DMS53 (cell line): ENCODE results near the gene MACROD1.
A peak's percentile ranks its signal among the peaks of the same experiment; 100 is the strongest.
"Not testable (repeated sequence)": the region's sequence is repeated elsewhere in the genome, so short reads cannot be mapped to it uniquely, and the experiment has no call there.

Source experiments
- DNase-seq: peaks from one replicate; lab custom pipeline; 2025; lab: John Stamatoyannopoulos, UW

Gene MACROD1

DNA sequence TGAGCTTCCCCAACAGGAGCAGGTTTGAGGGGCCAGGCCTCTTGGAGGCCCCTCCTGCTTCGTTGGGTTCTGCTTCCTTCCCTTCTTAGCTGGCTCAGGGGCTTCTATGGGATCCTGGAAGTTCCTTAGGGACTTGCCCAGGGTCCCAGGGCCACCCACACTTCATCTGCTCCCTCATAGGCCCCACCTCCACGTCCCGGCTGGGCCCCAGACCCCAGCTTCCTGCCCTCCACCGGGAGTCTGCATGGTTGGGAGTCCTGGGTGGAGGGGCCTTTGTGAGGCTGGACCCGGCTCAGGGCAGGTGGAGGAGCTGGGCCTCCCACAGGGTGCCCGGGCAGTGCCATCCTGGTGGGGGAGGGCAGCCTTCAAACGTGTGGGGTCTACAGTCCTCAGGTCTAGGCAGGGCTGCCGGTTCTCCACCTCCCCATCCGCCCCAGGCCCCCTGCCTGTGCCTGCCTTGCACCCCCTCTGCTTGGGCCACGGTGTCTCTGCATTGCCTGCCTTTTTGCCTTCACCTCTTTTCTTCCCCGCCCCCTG is 168.0 kb downstream of the MACROD1 start:
- no peak for DNase-seq

GRCh38 chr11:63997104-63997700 is 168.7 kb downstream of the MACROD1 start:
- DNase-seq = no peak

GRCh38 chr11:63996512-63996911 is 169.4 kb downstream of the MACROD1 start:
- no peak for DNase-seq

DNA sequence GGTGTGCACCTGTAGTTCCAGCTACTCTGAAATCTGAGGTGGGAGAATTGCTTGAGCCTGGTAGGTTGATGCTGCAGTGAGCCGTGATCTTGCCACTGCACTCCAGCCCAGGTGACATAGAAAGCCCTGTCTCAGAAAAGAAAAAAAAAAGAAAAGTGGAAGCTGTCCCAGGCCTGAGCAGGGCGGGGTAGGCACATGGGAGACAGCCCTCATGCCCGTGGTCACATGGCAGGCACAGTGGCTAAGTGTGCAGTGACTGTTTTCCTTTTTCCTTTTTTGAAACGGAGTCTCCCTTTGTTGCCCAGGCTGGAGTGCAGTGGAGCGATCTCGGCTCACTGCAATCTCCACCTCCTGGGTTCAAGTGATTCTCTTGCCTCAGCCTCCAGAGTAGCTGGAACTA is 171.9 kb downstream of the MACROD1 start:
- no peak for DNase-seq

GRCh38 chr11:63993100-63993499 is 172.8 kb downstream of the MACROD1 start:
- DNase-seq = no peak

- no peak for DNase-seq
Observed at GRCh38 chr11:63991558-63991957, 174.4 kb downstream of the MACROD1 start.

- no peak for DNase-seq
Observed at GRCh38 chr11:63986932-63987513, 178.9 kb downstream of the MACROD1 start.

DNA sequence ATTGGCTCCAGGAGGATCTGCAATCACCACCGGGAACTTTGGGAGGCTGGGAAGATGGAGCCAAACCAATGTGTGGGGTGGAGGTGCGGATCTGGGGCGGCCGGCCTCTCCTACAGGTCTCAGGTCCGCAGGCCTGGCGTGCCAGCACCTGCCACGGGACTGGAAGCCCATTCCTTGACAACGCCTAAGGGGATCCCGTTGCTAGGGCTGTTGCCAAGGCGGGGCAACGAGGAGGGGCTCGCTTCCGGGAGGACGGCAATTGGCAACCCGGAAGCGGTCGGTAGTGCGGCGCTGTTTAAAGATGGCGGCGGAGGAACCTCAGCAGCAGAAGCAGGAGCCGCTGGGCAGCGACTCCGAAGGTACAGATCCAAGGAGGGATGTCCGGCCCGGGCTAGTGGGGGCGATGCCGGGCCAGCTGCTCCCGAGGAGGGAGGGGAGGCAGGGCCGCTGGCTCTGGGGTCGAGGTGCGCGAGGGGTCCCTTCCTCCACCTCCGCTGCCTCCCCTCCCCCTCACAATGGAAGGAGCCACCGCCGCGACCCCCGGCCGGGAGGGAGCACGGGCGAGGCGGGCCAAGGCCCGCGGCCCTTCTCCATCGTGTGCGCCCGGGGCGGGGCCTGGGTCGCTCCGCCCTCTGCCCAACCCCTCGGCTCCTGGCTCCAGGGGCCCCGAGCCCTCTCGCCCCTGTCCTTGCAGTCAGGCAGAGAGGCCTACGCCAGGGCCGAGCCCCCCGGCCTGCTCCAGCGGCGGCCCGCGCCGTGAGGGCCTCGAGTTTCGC is 179.6 kb downstream of the MACROD1 start, which contains the start of gene OTUB1:
Gene OTUB1 (plus strand): TSS at position 283 of the 776 bp plus-strand sequence. CDS start 19 bp downstream, at position 302.
- DNase-seq = peak; percentile 99

DNA sequence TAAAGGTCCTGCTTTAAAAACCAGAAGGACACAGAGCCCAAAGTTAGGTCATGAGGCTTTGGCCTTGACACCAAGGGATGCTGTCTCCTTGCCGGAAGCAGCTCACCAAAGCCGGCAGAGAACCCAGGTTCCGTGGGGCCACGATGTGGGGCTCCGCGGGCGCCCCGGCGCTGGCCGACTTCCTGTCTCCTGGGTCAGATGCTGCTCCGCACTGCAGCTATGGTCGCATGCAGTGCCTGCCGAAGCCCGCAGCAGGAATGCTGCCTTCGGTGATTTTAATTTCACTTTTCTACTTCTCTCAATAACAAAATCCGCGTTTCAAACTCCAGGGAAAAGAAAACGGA is 180.1 kb downstream of the MACROD1 start:
- DNase-seq = peak; percentile 84

GRCh38 chr11:63979426-63979825 is 186.5 kb downstream of the MACROD1 start:
- DNase-seq = no peak

DNA sequence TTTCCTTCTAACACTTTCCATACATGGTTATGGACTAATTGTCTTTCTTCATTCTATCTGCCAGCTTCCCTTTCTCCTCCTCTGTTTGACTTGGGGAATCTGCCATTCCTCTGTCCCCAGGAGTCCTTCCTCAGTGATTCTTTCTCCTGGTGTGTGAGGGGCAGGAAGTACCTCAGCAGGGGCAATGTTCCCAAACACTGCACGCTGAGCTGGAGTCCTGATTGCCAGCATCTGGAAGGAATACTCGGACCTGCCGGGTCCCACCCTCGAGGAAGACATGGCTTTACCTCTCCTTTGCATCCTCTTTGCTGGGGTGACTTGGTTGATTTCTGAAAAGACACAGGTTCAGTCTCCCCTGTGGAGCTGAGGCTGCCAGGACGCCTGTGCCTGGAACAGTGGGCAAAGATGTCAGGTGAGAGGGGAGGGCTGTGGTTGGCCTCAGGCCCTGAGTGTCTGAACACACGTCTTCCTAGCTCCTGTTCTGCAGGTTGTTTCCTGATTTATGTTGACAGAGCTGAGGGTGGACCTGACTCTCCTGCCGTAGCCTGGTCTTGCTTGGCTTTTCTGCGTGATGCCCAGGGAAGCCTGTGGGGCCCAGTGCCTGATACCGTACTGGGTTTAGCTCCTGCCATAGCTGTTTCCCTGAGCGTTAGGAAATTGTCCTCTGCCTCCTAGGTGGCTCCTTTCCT is 187.2 kb downstream of the MACROD1 start:
- DNase-seq = no peak

DNA sequence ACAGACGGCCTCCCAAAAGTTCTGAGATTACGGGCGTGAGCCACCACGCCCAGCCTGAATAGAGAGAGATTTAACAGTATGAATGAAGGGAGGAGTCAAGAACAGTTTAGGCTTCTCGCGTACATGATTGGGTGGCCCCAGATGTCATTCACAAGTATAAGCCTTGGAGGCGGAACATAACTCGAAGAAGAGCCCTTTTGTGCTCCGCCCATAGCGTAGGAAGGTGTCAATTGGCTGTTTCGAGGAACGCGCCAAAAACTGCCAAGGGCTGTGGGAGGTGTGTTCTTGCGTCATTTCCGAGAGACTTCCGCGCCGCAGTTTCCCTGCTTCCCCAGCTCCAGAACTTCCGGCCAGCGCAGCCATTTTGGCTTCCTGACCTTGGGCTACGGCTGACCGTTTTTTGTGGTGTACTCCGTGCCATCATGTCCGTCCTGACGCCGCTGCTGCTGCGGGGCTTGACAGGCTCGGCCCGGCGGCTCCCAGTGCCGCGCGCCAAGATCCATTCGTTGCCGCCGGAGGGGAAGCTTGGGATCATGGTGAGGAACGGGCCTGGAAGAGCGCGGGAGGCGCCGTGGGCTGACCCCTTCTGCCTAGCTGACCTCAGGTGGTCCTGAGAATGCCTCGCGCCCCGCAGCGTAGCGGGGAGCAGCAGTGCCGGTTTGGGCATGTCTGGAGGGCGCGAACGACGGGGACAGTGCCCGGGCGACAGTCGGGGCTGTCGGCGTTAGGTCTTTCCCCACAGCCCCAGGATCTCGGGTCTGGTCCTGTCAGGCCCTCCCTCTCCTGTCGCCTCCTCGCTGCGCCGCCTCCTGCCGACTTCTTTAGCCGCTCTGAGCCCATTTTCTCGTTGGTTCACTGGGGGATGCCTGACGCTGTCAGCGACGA is 191.4 kb downstream of the MACROD1 start, which contains the start of gene COX8A:
Gene COX8A (plus strand): TSS at position 362 of the 885 bp plus-strand sequence. CDS start 61 bp downstream, at position 423.
- DNase-seq = peak; percentile 100

DNA sequence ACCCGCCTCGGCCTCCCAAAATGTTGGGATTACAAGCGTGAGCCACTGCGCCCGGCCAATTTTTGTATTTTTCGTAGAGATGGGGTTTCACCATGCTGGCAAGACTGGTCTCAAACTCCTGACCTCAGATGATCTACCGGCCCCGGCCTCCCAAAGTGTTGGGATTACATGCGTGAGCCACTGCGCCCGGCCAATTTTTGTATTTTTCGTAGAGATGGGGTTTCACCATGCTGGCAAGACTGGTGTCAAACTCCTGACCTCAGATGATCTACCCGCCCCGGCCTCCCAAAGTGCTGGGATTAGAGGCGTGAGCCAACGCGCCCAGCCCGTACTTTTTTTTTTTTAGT is 192.0 kb downstream of the MACROD1 start:
- not testable (repeated sequence) for DNase-seq

GRCh38 chr11:63970902-63971301 is 195.0 kb downstream of the MACROD1 start:
- no peak for DNase-seq

DNA sequence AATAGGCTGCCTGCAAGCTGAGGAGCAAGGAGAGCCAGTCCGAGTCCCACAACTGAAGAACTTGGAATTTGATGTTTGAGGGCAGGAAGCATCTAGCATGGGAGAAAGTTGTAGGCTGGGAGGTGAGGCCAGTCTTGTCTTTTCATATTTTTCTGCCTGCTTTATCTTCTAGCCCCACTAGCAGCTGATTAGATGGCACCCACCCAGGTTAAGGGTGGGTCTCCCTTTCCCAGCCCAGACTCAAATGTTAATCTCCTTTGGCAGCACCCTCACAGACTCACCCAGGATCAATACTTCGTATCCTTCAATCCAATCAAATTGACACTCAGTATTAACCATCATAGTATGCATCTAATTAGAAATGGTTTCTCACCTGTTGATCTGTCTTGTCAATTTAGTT is 196.5 kb downstream of the MACROD1 start:
- no peak for DNase-seq

GRCh38 chr11:63966444-63966843 is 199.5 kb downstream of the MACROD1 start:
- no peak for DNase-seq

GRCh38 chr11:63963895-63964294 is 202.0 kb downstream of the MACROD1 start:
- DNase-seq = not testable (repeated sequence)

DNA sequence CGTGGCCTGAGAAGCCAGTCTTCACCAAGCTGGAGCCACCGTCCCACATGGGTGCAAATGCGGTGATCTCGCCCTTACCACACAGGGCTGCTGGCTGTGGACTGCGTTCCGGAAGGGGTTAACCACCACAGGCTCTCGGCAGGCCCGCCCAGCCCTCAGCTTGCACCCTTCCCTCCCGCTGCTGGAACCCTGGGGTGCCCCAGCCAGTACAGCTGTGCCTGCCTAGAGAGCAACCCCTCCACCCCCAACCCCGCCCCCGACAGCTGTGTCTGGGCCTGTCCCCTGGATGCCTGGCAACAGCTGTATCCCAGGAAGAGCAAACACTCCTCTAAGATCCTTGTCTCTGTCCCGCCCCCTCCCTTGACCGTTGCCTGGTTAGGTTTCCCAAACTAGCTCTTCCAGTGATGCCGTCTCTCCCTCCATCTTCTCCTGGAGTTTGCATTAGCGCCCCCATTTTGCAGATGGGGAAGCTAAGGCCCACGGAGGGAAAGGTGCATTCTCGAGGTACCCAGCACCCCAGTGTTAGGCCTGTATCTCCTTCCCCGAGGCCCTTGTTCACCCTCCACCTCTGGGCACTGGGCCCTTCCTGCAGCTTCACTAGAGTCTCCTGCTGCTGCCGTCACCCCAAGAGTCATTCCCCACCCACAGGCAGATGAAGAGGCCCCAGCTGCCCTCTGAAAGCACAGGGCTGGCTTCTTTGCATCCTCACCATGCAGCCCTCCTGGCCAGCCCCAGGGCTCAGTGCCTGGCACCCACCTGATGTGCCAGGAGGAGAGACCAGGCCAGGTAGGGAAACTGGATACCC is 204.1 kb downstream of the MACROD1 start:
- peak; percentile 95 for DNase-seq

- no peak for DNase-seq
Observed at GRCh38 chr11:63958008-63958407, 207.9 kb downstream of the MACROD1 start.

DNA sequence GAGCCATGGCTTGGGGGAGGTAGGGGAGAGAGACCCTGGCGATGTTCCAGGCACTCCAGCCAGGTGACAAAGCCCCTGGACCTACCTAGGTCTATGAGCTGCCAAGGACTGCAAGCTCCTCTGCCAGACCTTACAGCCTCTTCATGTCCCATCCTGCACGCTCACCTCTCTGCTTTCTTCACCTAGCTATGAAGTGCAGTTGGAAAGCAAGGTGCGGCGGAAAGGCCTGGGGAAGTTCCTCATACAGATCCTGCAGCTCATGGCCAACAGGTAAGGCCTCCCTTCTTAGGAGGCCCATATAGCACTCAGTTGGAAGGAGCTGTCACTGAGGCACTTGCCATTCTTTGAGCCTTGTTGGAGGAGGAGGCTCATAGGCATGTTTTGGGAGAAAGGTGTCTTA is 213.3 kb downstream of the MACROD1 start:
- DNase-seq = no peak
